Endothelial cell (in vitro differentiated cells): ENCODE data around the gene RHO. TPM values are rescaled to one million over a fixed set of nuclear protein-coding genes. Genes with fewer than 3 reads are reported as not detected.
A peak's percentile ranks its signal among the peaks of the same experiment; 100 is the strongest.

ENCODE experiments used
- DNase-seq: peaks from one replicate; pipeline ENCODE4 v3.0.0; 2021; ENCODE audit warnings: low spot score
- H3K27ac Mint-ChIP-seq: one replicate; pipeline ENCODE4 v1.8.0; 2021; ENCODE audit warnings: mixed read lengths, inconsistent platforms; ENCODE audit not compliant: unreplicated experiment
- H3K27me3 Mint-ChIP-seq: one replicate; pipeline ENCODE4 v1.8.0; 2021; ENCODE audit warnings: mild to moderate bottlenecking, moderate library complexity, mixed read lengths, inconsistent platforms; ENCODE audit not compliant: unreplicated experiment
- H3K36me3 Mint-ChIP-seq: one replicate; pipeline ENCODE4 v1.8.0; 2021; ENCODE audit warnings: mild to moderate bottlenecking, low read depth, mixed read lengths, inconsistent platforms; ENCODE audit not compliant: unreplicated experiment
- H3K4me1 Mint-ChIP-seq: one replicate; pipeline ENCODE4 v1.8.0; 2021; ENCODE audit warnings: mild to moderate bottlenecking, mixed read lengths, inconsistent platforms; ENCODE audit not compliant: unreplicated experiment
- H3K4me3 Mint-ChIP-seq: one replicate; pipeline ENCODE4 v1.8.0; 2021; ENCODE audit warnings: mild to moderate bottlenecking, mixed read lengths, inconsistent platforms; ENCODE audit not compliant: unreplicated experiment
- H3K9me3 Mint-ChIP-seq: one replicate; pipeline ENCODE4 v1.8.0; 2021; ENCODE audit warnings: mixed read lengths, inconsistent platforms; ENCODE audit not compliant: unreplicated experiment
- total RNA-seq: library from RNA; stranded (reverse); fragmentation: NEBNext Ultra II Directional; extraction: Animal tissue kit (Norgen Biotek cat#: 25700); gene quantifications from one replicate; pipeline ENCODE4 v1.2.1, GENCODE V29; 2021; ENCODE audit not compliant: unreplicated experiment
- TF ChIP-seq, protein P1 (sequence below): fragments of 200-600 bp; sonication (generic); IDR thresholded peaks from one replicate; pipeline ENCODE4 v1.5.0; 2021; ENCODE audit warnings: antibody characterized with exemption; ENCODE audit not compliant: unreplicated experiment

The RHO gene
- total RNA-seq, 1 donor from 2014 or later = not detected

DNA sequence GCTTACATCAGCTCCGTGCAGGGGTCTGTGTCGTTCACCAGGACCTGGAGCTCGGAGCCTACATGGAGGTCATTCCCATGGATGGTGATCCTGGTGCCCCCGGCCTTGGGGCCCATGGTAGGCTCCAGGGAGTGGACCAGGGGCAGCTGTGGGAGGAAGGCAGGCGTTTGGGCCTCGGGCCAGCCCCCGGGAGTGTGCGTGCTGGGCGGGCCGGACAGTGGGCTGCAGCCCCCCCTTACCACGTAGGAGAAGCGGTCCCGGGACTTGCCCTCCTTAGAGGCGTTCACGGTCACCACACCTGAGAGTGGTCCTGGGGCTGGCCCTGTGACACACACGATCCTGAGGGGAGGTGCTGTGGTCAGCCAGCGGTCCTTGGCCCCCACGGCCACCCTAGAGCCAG, 44.2 kb downstream of the RHO start:
- Mint-ChIP-seq H3K36me3 (peaks cover 57% of the 10 kb centered on the region), H3K9me3 (no peaks in the 10 kb centered on the region), H3K27me3 (peaks cover 57% of the 10 kb centered on the region), H3K4me3 (peak overlapping the region; percentile 79), H3K4me1 (peaks cover 10% of the 10 kb centered on the region), H3K27ac (peak overlapping the region; percentile 85)
- TF ChIP-seq, protein P1, sequence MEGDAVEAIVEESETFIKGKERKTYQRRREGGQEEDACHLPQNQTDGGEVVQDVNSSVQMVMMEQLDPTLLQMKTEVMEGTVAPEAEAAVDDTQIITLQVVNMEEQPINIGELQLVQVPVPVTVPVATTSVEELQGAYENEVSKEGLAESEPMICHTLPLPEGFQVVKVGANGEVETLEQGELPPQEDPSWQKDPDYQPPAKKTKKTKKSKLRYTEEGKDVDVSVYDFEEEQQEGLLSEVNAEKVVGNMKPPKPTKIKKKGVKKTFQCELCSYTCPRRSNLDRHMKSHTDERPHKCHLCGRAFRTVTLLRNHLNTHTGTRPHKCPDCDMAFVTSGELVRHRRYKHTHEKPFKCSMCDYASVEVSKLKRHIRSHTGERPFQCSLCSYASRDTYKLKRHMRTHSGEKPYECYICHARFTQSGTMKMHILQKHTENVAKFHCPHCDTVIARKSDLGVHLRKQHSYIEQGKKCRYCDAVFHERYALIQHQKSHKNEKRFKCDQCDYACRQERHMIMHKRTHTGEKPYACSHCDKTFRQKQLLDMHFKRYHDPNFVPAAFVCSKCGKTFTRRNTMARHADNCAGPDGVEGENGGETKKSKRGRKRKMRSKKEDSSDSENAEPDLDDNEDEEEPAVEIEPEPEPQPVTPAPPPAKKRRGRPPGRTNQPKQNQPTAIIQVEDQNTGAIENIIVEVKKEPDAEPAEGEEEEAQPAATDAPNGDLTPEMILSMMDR = no peak
- no peak for DNase-seq

DNA sequence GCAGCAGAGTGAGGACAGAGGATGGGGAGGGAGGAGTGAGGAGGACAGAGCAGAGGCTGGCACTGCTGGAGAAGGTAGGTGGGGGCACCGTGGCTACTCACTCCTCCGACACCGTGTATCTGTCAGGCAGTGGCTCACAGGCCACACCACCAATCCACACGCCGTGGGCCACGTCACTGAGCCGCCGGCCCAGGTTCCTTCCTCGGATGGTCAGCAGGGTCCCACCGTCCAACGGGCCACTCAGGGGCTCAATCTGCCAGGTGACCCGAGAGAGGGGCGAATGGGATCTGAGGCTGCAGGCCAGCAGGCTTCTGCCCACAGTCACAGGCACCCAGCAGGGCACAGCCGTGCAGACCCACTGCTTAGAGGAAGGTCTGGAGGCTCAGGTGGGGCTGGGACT, 45.1 kb downstream of the RHO start:
- no peaks in the 10 kb centered on the region for H3K9me3 Mint-ChIP-seq

DNA sequence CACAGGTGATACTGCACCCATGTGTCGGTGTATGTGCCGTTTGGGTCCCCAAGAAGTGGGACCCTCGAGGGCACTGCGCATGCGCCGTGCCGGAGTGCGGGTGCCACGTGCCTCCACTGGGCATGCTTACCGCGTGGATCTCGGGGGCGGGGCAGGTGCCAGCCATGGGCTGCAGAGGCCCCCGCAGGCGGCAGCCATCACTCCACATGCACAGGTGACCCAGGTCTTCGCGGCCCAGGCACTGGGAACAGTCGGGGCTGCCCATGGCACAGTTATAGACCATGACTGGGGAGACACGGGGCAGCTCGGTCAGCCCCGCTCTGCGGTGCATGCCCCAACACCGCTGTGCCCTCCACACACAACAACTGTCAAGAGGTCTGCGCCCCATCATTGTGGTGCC, 45.8 kb downstream of the RHO start:
- Mint-ChIP-seq H3K9me3 (no peaks in the 10 kb centered on the region), H3K27me3 (peaks cover 55% of the 10 kb centered on the region), H3K36me3 (peaks cover 44% of the 10 kb centered on the region), H3K4me3 (peak overlapping the region; percentile 67), H3K4me1 (peaks cover 10% of the 10 kb centered on the region), H3K27ac (peak overlapping the region; percentile 67)
- TF ChIP-seq, protein P1 = no peak
- DNase-seq = no peak

More for the DNA sequence above, 45.1 kb downstream of the RHO start:
- peaks cover 10% of the 10 kb centered on the region for H3K4me1 Mint-ChIP-seq
- TF ChIP-seq, protein P1 = no peak
- H3K36me3 Mint-ChIP-seq = peaks cover 51% of the 10 kb centered on the region
- peak overlapping the region; percentile 79 for H3K4me3 Mint-ChIP-seq
- peaks cover 57% of the 10 kb centered on the region for H3K27me3 Mint-ChIP-seq
- no peak for DNase-seq
- peak overlapping the region; percentile 85 for H3K27ac Mint-ChIP-seq

DNA sequence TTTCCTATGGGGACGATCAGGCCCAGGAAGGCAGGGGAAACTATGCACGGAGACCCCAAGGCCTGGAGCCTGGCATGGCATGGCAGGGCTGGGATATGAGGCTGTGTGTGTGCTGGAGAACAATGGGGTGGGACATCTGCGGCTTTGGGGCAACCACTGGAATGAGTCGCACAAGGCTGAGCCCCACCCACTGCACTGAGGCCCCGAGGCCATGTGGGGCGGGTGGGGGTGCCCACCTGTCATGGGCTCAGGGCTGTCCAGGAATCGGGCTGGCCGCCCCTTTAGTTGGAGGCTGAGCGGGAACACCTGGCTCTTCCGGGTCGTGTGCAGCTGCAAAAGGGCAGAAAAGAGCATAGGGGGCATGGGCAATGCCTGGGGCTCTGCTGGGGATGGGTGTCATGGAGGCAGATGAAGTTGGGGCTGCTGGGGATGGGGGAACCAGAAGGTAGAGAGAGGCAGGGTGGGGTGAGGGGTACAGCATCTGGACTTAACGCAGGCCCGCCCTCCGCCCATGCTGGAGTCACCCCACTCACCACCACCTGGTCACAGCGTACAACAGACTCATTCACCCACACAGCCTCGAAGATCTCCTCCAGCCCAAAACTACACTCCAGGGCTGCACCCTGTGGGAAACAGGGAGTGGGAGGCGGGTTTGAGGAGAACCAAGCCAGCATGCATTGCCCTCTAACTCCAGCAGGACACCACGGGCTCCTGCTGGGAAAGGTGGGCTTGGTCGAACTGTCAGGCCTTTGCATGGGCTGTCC, 47.0 kb downstream of the RHO start:
- DNase-seq = no peak
- peak overlapping the region; percentile 90 for H3K27ac Mint-ChIP-seq
- H3K9me3 Mint-ChIP-seq = no peaks in the 10 kb centered on the region
- peaks cover 39% of the 10 kb centered on the region for H3K36me3 Mint-ChIP-seq
- H3K4me1 Mint-ChIP-seq = peaks cover 10% of the 10 kb centered on the region
- peaks cover 58% of the 10 kb centered on the region for H3K27me3 Mint-ChIP-seq
- no peak overlapping the region for H3K4me3 Mint-ChIP-seq
- TF ChIP-seq, protein P1 = no peak

DNA sequence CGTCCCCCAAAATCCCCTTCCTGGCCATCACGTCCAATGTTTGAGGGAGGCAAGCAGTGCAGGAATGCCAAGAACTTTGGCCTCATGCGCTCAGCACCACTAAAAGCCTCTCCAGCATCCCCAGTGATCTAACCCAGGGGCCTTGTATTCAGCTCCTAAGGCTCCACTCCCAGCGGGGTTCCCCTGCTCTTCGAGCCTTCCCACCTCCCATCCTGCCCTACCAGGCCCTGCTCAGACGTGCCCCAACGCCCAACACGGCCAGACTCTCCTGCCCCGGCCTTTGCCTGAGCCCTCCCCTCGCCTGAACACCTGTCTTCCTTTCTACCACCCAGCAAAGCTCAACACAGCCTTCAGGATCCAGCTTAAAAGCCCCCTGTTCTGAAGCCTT, 47.6 kb downstream of the RHO start:
- peaks cover 10% of the 10 kb centered on the region for H3K4me1 Mint-ChIP-seq
- H3K9me3 Mint-ChIP-seq = no peaks in the 10 kb centered on the region
- H3K4me3 Mint-ChIP-seq = peak overlapping the region; percentile 80
- TF ChIP-seq, protein P1 = no peak
- DNase-seq = no peak
- H3K36me3 Mint-ChIP-seq = peaks cover 43% of the 10 kb centered on the region
- H3K27me3 Mint-ChIP-seq = peaks cover 58% of the 10 kb centered on the region
- H3K27ac Mint-ChIP-seq = peak overlapping the region; percentile 90
